Measurements from ENCODE around the gene ERGIC1. TPM values are rescaled to one million over a fixed set of nuclear protein-coding genes. Genes with fewer than 3 reads are reported as not detected.
"Not testable (repeated sequence)": the region's sequence is repeated elsewhere in the genome, so short reads cannot be mapped to it uniquely, and the experiment has no call there.

Gene ERGIC1
- total RNA-seq, 4 donors from 2014 or later: 60.9 to 123 (median 99.3) TPM

GRCh38 chr5:172892713-172893112 lies 58.7 kb downstream of the ERGIC1 start:
- H3K36me3 ChIP-seq: peaks cover 0 to 28% (median 7%) of the 10 kb centered on the region in 3 donors
- H3K9me3 ChIP-seq: no peaks in the 10 kb centered on the region
- TF ChIP-seq POLR2A (IDR thresholded peaks at IDR 0.05) (no peak), EP300 (IDR thresholded peaks at IDR 0.05) (no peak), CTCF (IDR thresholded peaks at IDR 0.05) (no peak)
- WGBS, 2 donors: 74 to 78% methylated on average over 7 of the region's 7 CpGs
- H3K27me3 ChIP-seq: no peaks in the 10 kb centered on the region
- H3K27ac ChIP-seq: peak overlapping the region; percentile 26 to 76 (median 58)
- DNase-seq (ENCODE audit: low spot score in 2 of 2): no peak
- H3K4me3 ChIP-seq: no peak overlapping the region
- H3K4me1 ChIP-seq: peaks cover 0 to 39% (median 6%) of the 10 kb centered on the region in 4 donors

GRCh38 chr5:172894767-172895388 lies 60.8 kb downstream of the ERGIC1 start:
- no peaks in the 10 kb centered on the region for H3K27me3 ChIP-seq
- H3K9me3 ChIP-seq: no peaks in the 10 kb centered on the region
- TF ChIP-seq CTCF (IDR thresholded peaks at IDR 0.05) (no peak), EP300 (IDR thresholded peaks at IDR 0.05) (no peak), POLR2A (IDR thresholded peaks at IDR 0.05) (no peak)
- H3K4me1 ChIP-seq: peaks cover 0 to 46% (median 10%) of the 10 kb centered on the region in 4 donors
- no peak overlapping the region for H3K4me3 ChIP-seq
- WGBS, 2 donors: 92 to 98% methylated on average over 7 of the region's 7 CpGs
- peak overlapping the region in 2 of 4 donors; percentile 14 to 90 for H3K27ac ChIP-seq
- DNase-seq (ENCODE audit: low spot score in 2 of 2): no peak
- H3K36me3 ChIP-seq: peaks cover 0 to 33% (median 0%) of the 10 kb centered on the region in 3 donors

DNA sequence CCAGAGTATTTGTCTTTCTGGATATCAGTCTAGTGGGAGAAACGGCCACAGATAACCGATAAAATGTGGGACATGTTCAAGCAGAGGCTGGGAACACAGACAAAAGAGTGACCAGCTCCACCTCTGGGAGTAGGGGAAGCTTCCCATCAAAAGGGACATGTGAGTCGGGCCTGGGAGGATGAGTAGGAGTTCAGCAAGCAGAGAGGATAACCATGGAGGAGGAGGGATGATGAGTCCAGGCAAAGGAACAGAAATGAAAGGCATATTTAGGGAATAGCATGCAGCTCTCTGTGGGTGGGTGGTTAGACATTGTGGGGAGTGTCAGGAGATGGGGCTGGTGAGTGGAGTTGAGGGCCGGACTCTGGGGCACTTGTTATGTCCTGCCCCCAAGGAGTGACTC lies 61.5 kb downstream of the ERGIC1 start:
- DNase-seq (ENCODE audit: low spot score in 2 of 2): no peak
- H3K27ac ChIP-seq: peak overlapping the region in 2 of 4 donors; percentile 14 to 90
- H3K9me3 ChIP-seq: no peaks in the 10 kb centered on the region
- peaks cover 0 to 32% (median 0%) of the 10 kb centered on the region in 3 donors for H3K36me3 ChIP-seq
- no peaks in the 10 kb centered on the region for H3K27me3 ChIP-seq
- 95% methylated on average over 4 of the region's 4 CpGs for WGBS, 2 donors
- TF ChIP-seq EP300 (IDR thresholded peaks at IDR 0.05) (no peak), POLR2A (IDR thresholded peaks at IDR 0.05) (no peak), CTCF (IDR thresholded peaks at IDR 0.05) (no peak)
- H3K4me1 ChIP-seq: peaks cover 0 to 46% (median 10%) of the 10 kb centered on the region in 4 donors
- H3K4me3 ChIP-seq: no peak overlapping the region

- Histone ChIP-seq H3K4me1 (peaks cover 0 to 50% (median 10%) of the 10 kb centered on the region in 4 donors), H3K27me3 (no peaks in the 10 kb centered on the region), H3K9me3 (no peaks in the 10 kb centered on the region), H3K36me3 (peaks cover 0 to 24% (median 0%) of the 10 kb centered on the region in 3 donors), H3K27ac (peak overlapping the region; percentile 44 to 90 (median 84)), H3K4me3 (no peak overlapping the region)
- TF ChIP-seq EP300 (IDR thresholded peaks at IDR 0.05) (no peak), POLR2A (IDR thresholded peaks at IDR 0.05) (no peak), CTCF (IDR thresholded peaks at IDR 0.05) (no peak)
- WGBS, 2 donors: 74 to 75% methylated on average over 6 to 7 of the region's 7 CpGs
- DNase-seq (ENCODE audit: low spot score in 2 of 2): no peak
These were observed 62.4 kb downstream of the ERGIC1 start for GRCh38 chr5:172896465-172896864.

- DNase-seq (ENCODE audit: low spot score in 2 of 2); H3K27me3 ChIP-seq; H3K9me3 ChIP-seq: not testable (repeated sequence)
- H3K4me3 ChIP-seq: peak overlapping the region in 1 of 4 donors; percentile 24
- H3K4me1 ChIP-seq: peaks cover 0 to 50% (median 13%) of the 10 kb centered on the region in 4 donors
- WGBS, 2 donors: 84 to 89% methylated on average over 7 of the region's 7 CpGs
- H3K27ac ChIP-seq: peak overlapping the region; percentile 44 to 90 (median 84)
- H3K36me3 ChIP-seq: peaks cover 0 to 24% (median 0%) of the 10 kb centered on the region in 3 donors
These were observed 63.0 kb downstream of the ERGIC1 start for GRCh38 chr5:172897067-172897466.

Measured in tibial nerve (tissue), 4 donors.